ENCODE results near the gene ZNF366.

DNA sequence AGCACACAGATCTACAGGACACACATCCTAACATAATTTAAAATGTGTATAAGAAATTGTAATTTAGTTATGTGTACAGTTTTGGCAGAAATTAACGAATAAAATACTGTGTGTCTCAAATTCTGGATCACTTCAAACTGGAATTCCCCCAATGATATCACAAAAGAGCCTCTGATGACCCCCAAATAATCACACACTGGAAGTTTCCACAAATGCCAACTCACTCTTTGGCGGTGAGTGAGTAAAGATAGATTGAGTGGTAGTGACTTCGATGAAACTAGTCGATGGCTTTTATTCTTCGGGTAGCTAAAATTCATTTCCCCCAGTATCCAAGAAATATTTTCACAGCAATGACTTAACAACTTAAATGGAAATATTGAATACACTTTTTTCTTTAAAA is 2.2 kb downstream of the ZNF366 start:
- TF ChIP-seq HDGF (IDR thresholded peaks at IDR 0.05; ENCODE audit: borderline replicate concordance) (no peak), CTBP1 (IDR thresholded peaks at IDR 0.05; ENCODE audit: borderline replicate concordance) (no peak), NFRKB (IDR thresholded peaks at IDR 0.05) (no peak), SUZ12 (IDR thresholded peaks at IDR 0.05) (no peak), FOXA1 (IDR thresholded peaks at IDR 0.05) (no peak), L3MBTL2 (conservative IDR thresholded peaks at IDR 0.05) (no peak), FOXK2 (IDR thresholded peaks at IDR 0.05) (no peak), FOXM1 (IDR thresholded peaks at IDR 0.05; ENCODE audit: borderline replicate concordance) (no peak), ARNT (IDR thresholded peaks at IDR 0.05) (no peak), ZNF384 (IDR thresholded peaks at IDR 0.05) (no peak)

All from HEK293T (cell line).